H9 (cell line): Measurements from ENCODE around the gene AMBRA1. TPM values are rescaled to one million over a fixed set of nuclear protein-coding genes. Genes with fewer than 3 reads are reported as not detected.

Experiments used
- DNase-seq: peaks from one replicate; pipeline ENCODE4 v3.0.0-alpha.2; 2017
- H2AFZ ChIP-seq: one replicate; pipeline ENCODE4 v1.6.1; 2013; ENCODE audit warnings: mild to moderate bottlenecking, low read length, control low read depth, moderate library complexity
- H2AK5ac ChIP-seq: 2 replicates; pipeline ENCODE4 v1.6.1; 2013; ENCODE audit warnings: low read length, control low read depth, mixed read lengths; ENCODE audit not compliant: insufficient read length
- H2BK120ac ChIP-seq: one replicate; pipeline ENCODE4 v1.6.1; 2013; ENCODE audit warnings: low read depth, mild to moderate bottlenecking, low read length, control low read depth, inconsistent platforms; ENCODE audit not compliant: poor library complexity, severe bottlenecking
- H2BK12ac ChIP-seq: 2 replicates; pipeline ENCODE4 v1.6.1; 2013; ENCODE audit warnings: low read length, control low read depth, mixed read lengths, low read depth; ENCODE audit not compliant: insufficient read length
- H2BK15ac ChIP-seq: 2 replicates; pipeline ENCODE4 v1.6.1; 2013; ENCODE audit warnings: low read depth, low read length, control low read depth
- H2BK20ac ChIP-seq: one replicate; pipeline ENCODE4 v1.6.1; 2013; ENCODE audit warnings: low read depth, mild to moderate bottlenecking, low read length, control low read depth, inconsistent platforms; ENCODE audit not compliant: poor library complexity, severe bottlenecking
- H2BK5ac ChIP-seq: 2 replicates; pipeline ENCODE4 v1.6.1; 2013; ENCODE audit warnings: low read length, control low read depth, mixed read lengths; ENCODE audit not compliant: insufficient read length
- H3K14ac ChIP-seq: 2 replicates; pipeline ENCODE4 v1.6.1; 2013; ENCODE audit warnings: low read length, control low read depth; ENCODE audit not compliant: insufficient read depth
- H3K18ac ChIP-seq: 2 replicates; pipeline ENCODE4 v1.6.1; 2013; ENCODE audit warnings: low read depth, mild to moderate bottlenecking, mixed read lengths, low read length, control low read depth; ENCODE audit not compliant: insufficient read length
- H3K23ac ChIP-seq: 2 replicates; pipeline ENCODE4 v1.6.1; 2013; ENCODE audit warnings: low read length, control low read depth, mixed read lengths, low read depth; ENCODE audit not compliant: insufficient read length
- H3K23me2 ChIP-seq: 2 replicates; pipeline ENCODE4 v1.6.1; 2013; ENCODE audit warnings: low read depth, mild to moderate bottlenecking, mixed read lengths, low read length, control low read depth; ENCODE audit not compliant: insufficient read length, poor library complexity, severe bottlenecking
- H3K27ac ChIP-seq: 2 replicates; pipeline ENCODE4 v1.5.1; 2013; ENCODE audit warnings: low read length, control low read depth, mixed read lengths, low read depth; ENCODE audit not compliant: insufficient read length
- H3K27me3 ChIP-seq: 2 replicates; pipeline ENCODE4 v1.6.1; 2013; ENCODE audit warnings: low read length, control low read depth, inconsistent platforms; ENCODE audit not compliant: insufficient read depth
- H3K4ac ChIP-seq: 2 replicates; pipeline ENCODE4 v1.6.1; 2013; ENCODE audit warnings: low read depth, mild to moderate bottlenecking, control low read depth, inconsistent platforms, low read length, moderate library complexity
- H3K4me1 ChIP-seq: 2 replicates; pipeline ENCODE4 v1.6.1; 2013; ENCODE audit warnings: low read length, control low read depth, inconsistent platforms; ENCODE audit not compliant: insufficient read depth
- H3K4me2 ChIP-seq: 2 replicates; pipeline ENCODE4 v1.6.1; 2013; ENCODE audit warnings: low read length, control low read depth, mixed read lengths; ENCODE audit not compliant: insufficient read length, insufficient read depth
- H3K56ac ChIP-seq: 2 replicates; pipeline ENCODE4 v1.6.1; 2013; ENCODE audit warnings: low read depth, mild to moderate bottlenecking, mixed read lengths, low read length, control low read depth; ENCODE audit not compliant: insufficient read length
- H3K79me1 ChIP-seq: 2 replicates; pipeline ENCODE4 v1.6.1; 2013; ENCODE audit warnings: low read depth, mild to moderate bottlenecking, moderate library complexity, low read length, control low read depth, inconsistent platforms; ENCODE audit not compliant: insufficient read depth, poor library complexity, severe bottlenecking
- H3K79me2 ChIP-seq: 2 replicates; pipeline ENCODE4 v1.6.1; 2013; ENCODE audit warnings: low read length, control low read depth, inconsistent platforms; ENCODE audit not compliant: insufficient read depth
- H3K9ac ChIP-seq: 2 replicates; pipeline ENCODE4 v1.6.1; 2013; ENCODE audit warnings: low read length, control low read depth, mixed read lengths; ENCODE audit not compliant: insufficient read length; ENCODE audit errors: extremely low read depth
- H3K9me3 ChIP-seq: one replicate; pipeline ENCODE4 v1.6.1; 2013; ENCODE audit warnings: low read depth, low read length, inconsistent platforms; ENCODE audit not compliant: control insufficient read depth
- H3T11ph ChIP-seq: one replicate; pipeline ENCODE4 v1.6.1; 2013; ENCODE audit warnings: mild to moderate bottlenecking, low read length, control low read depth, inconsistent platforms
- H4K20me1 ChIP-seq: one replicate; pipeline ENCODE4 v1.6.1; 2013; ENCODE audit not compliant: control insufficient read depth, insufficient read length, insufficient read depth
- H4K5ac ChIP-seq: 2 replicates; pipeline ENCODE4 v1.6.1; 2013; ENCODE audit warnings: low read depth, mild to moderate bottlenecking, mixed read lengths, low read length, control low read depth; ENCODE audit not compliant: insufficient read length
- H4K8ac ChIP-seq: replicated peaks from 2 replicates; pipeline ENCODE4 v1.6.1; 2013; ENCODE audit warnings: low read length, control low read depth, mixed read lengths, low read depth; ENCODE audit not compliant: insufficient read length
- H4K91ac ChIP-seq: 2 replicates; pipeline ENCODE4 v1.6.1; 2013; ENCODE audit warnings: low read depth, mild to moderate bottlenecking, moderate library complexity, mixed read lengths, low read length, control low read depth; ENCODE audit not compliant: insufficient read length
- H3K27ac Mint-ChIP-seq, 3 experiments: 2 replicates in 2 of 3; 3 replicates in 1 of 3; pipeline ENCODE4 v1.8.0; 2020 to 2021; ENCODE audit warnings: mixed read lengths in 3 of 3, mild to moderate bottlenecking in 1 of 3, moderate library complexity in 1 of 3
- H3K27me3 Mint-ChIP-seq: 2 replicates; pipeline ENCODE4 v1.8.0; 2021; ENCODE audit warnings: low read depth, mild to moderate bottlenecking, moderate library complexity, mixed read lengths
- H3K36me3 Mint-ChIP-seq, 3 experiments: 2 replicates in 2 of 3; 3 replicates in 1 of 3; pipeline ENCODE4 v1.8.0; 2020 to 2021; ENCODE audit warnings: low read depth in 3 of 3, mixed read lengths in 3 of 3; ENCODE audit not compliant: insufficient read depth in 1 of 3
- H3K4me1 Mint-ChIP-seq, 2 experiments: 2 replicates each; pipeline ENCODE4 v1.8.0; 2020; ENCODE audit warnings: mixed read lengths in 2 of 2
- H3K4me3 Mint-ChIP-seq, 2 experiments: 2 replicates in 1 of 2; 3 replicates in 1 of 2; pipeline ENCODE4 v1.8.0; 2020 to 2021; ENCODE audit warnings: mild to moderate bottlenecking in 2 of 2, mixed read lengths in 2 of 2, moderate library complexity in 1 of 2
- H3K9me3 Mint-ChIP-seq, 2 experiments: 2 replicates in 1 of 2; 3 replicates in 1 of 2; pipeline ENCODE4 v1.8.0; 2020; ENCODE audit warnings: mild to moderate bottlenecking in 2 of 2, mixed read lengths in 2 of 2, moderate library complexity in 1 of 2
- WGBS: extraction: QIAGEN DNeasy Blood & Tissue Kit; methylation state at CpG from one replicate; pipeline ENCODE4 v1.1.7; 2013; ENCODE audit warnings: missing lambda C conversion rate, low lambda C conversion rate, mixed read lengths; ENCODE audit not compliant: insufficient read length; ENCODE audit errors: extremely low coverage; 5-methylcytosine and 5-hydroxymethylcytosine counted together
- total RNA-seq: library from RNA; stranded (reverse); gene quantifications from 2 replicates; pipeline ENCODE4 v1.2.1, GENCODE V29; 2021
- TF ChIP-seq, protein P1 (sequence below): fragments of 200-600 bp; sonication (generic); conservative IDR thresholded peaks from 3 replicates; pipeline ENCODE4 v1.8.0; 2021; ENCODE audit warnings: antibody characterized with exemption, mild to moderate bottlenecking

The AMBRA1 gene
- total RNA-seq, 1 experiment from 2014 or later, result 37.5 TPM

DNA sequence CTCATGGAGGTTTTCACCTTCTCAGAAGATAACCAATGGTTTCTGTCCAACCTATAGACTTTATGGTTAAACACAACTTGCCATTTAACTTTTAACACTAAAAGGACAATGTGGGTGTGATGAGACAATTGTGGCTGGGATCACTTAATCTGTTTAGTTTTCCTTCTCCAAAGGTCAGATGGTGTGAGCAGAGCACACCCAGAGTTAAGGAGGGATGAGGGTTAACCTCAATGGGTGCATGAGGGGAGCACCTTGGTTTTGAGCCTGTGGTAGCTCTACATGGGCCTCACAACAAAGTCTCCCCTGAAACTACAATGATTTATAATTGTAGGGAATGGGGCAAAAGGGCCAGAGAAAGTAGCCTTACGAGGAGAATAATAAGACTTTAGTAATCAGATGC, 173.3 kb downstream of the AMBRA1 start:
- no peak overlapping the region for H2BK120ac ChIP-seq
- no peaks in the 10 kb centered on the region for H3K79me2 ChIP-seq
- H2BK15ac ChIP-seq, result no peak overlapping the region
- H3K56ac ChIP-seq, result no peak overlapping the region
- H3K4ac ChIP-seq, result no peak overlapping the region
- no peak for DNase-seq
- peaks cover 6 to 24% of the 10 kb centered on the region in 2 experiments for H3K4me1 Mint-ChIP-seq
- H4K8ac ChIP-seq, result no peak overlapping the region
- no peak overlapping the region for H3K18ac ChIP-seq
- H3K27ac Mint-ChIP-seq, result no peak overlapping the region; a peak in 2 of 7 replicates
- TF ChIP-seq, protein P1, sequence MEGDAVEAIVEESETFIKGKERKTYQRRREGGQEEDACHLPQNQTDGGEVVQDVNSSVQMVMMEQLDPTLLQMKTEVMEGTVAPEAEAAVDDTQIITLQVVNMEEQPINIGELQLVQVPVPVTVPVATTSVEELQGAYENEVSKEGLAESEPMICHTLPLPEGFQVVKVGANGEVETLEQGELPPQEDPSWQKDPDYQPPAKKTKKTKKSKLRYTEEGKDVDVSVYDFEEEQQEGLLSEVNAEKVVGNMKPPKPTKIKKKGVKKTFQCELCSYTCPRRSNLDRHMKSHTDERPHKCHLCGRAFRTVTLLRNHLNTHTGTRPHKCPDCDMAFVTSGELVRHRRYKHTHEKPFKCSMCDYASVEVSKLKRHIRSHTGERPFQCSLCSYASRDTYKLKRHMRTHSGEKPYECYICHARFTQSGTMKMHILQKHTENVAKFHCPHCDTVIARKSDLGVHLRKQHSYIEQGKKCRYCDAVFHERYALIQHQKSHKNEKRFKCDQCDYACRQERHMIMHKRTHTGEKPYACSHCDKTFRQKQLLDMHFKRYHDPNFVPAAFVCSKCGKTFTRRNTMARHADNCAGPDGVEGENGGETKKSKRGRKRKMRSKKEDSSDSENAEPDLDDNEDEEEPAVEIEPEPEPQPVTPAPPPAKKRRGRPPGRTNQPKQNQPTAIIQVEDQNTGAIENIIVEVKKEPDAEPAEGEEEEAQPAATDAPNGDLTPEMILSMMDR, result no peak
- peaks cover 11 to 31% (median 12%) of the 10 kb centered on the region in 3 experiments; a peak in 6 of 7 replicates for H3K36me3 Mint-ChIP-seq
- H2AK5ac ChIP-seq, result no peak overlapping the region
- H3K4me1 ChIP-seq, result no peaks in the 10 kb centered on the region
- no CpG with 5 or more reads among the region's 1 CpG for WGBS
- no peak overlapping the region for H2AFZ ChIP-seq
- no peaks in the 10 kb centered on the region for H3K27me3 Mint-ChIP-seq
- no peak overlapping the region for H3T11ph ChIP-seq
- no peaks in the 10 kb centered on the region for H3K9me3 ChIP-seq
- H3K27me3 ChIP-seq, result no peaks in the 10 kb centered on the region
- H3K23ac ChIP-seq, result no peak overlapping the region
- H3K9me3 Mint-ChIP-seq, result no peaks in the 10 kb centered on the region
- H4K5ac ChIP-seq, result no peak overlapping the region
- no peak overlapping the region for H3K14ac ChIP-seq
- H3K27ac ChIP-seq, result no peak overlapping the region
- H3K9ac ChIP-seq, result no peak overlapping the region
- no peaks in the 10 kb centered on the region for H3K23me2 ChIP-seq
- H3K79me1 ChIP-seq, result no peaks in the 10 kb centered on the region
- no peak overlapping the region for H4K91ac ChIP-seq
- H2BK5ac ChIP-seq, result no peak overlapping the region
- no peak overlapping the region for H3K4me2 ChIP-seq
- H4K20me1 ChIP-seq, result no peaks in the 10 kb centered on the region
- H2BK20ac ChIP-seq, result no peak overlapping the region
- H3K4me3 Mint-ChIP-seq, result no peak overlapping the region
- H2BK12ac ChIP-seq, result no peak overlapping the region
